ENCODE results near the gene HPSE2. TPM values are rescaled to one million over a fixed set of nuclear protein-coding genes. Genes with fewer than 3 reads are reported as not detected.

Gene HPSE2
- total and polyA plus RNA-seq, 2 experiments from 2014 or later, result 0.10 to 0.24 TPM

DNA sequence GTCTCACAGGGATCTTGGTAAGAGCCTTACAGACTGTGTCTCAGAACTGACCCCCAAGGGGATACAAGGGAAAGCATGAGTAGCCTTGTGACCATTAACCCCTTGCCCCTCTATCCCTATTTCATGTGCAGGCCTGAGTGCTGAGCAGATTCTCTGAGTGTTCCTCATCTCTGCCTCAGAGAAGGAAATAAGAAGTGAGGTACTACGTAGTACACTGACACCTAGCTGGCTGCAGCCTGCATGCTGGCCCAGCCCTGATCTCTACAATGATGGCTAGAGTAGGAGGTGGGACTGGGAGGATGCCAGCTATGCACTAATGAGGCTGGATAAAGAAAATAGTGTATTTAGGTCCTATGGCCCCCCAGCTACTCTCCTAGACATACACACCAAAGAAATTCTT is 614.0 kb downstream of the HPSE2 start:
- TF ChIP-seq EZH2phosphoT487 (IDR thresholded peaks at IDR 0.05; ENCODE audit: unreplicated experiment), result no peak
- TF ChIP-seq, protein P1, sequence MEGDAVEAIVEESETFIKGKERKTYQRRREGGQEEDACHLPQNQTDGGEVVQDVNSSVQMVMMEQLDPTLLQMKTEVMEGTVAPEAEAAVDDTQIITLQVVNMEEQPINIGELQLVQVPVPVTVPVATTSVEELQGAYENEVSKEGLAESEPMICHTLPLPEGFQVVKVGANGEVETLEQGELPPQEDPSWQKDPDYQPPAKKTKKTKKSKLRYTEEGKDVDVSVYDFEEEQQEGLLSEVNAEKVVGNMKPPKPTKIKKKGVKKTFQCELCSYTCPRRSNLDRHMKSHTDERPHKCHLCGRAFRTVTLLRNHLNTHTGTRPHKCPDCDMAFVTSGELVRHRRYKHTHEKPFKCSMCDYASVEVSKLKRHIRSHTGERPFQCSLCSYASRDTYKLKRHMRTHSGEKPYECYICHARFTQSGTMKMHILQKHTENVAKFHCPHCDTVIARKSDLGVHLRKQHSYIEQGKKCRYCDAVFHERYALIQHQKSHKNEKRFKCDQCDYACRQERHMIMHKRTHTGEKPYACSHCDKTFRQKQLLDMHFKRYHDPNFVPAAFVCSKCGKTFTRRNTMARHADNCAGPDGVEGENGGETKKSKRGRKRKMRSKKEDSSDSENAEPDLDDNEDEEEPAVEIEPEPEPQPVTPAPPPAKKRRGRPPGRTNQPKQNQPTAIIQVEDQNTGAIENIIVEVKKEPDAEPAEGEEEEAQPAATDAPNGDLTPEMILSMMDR (conservative IDR thresholded peaks at IDR 0.05; ENCODE audit: low read depth in 2 of 2), result peak in 1 of 2 experiments; percentile 39; a peak in 2 of 4 replicates
- DNase-seq (ENCODE audit: low spot score), result peak; percentile 23
- peak overlapping the region; percentile 65 for H3K27ac ChIP-seq (ENCODE audit: low read depth)
- Mint-ChIP-seq H3K9me3 (no peaks in the 10 kb centered on the region), H3K36me3 (ENCODE audit: low read depth) (no peaks in the 10 kb centered on the region), H3K27me3 (ENCODE audit: insufficient read depth, low read depth, poor library complexity) (peaks cover 2% of the 10 kb centered on the region), H3K27ac (peak overlapping the region; percentile 25), H3K4me3 (no peak overlapping the region), H3K4me1 (peaks cover 41% of the 10 kb centered on the region)
- peak overlapping the region; percentile 40; the same call in 1 of the 2 replicates for H3K4me2 ChIP-seq
- no peaks in the 10 kb centered on the region for H3K27me3 ChIP-seq (ENCODE audit: insufficient read depth)
- no peaks in the 10 kb centered on the region for H4K20me1 ChIP-seq (replicated peaks; ENCODE audit: insufficient read depth)
- peaks cover 29% of the 10 kb centered on the region for H3K4me1 ChIP-seq (ENCODE audit: insufficient read depth)
- H3K36me3 ChIP-seq (ENCODE audit: insufficient read depth), result no peaks in the 10 kb centered on the region
- ATAC-seq, result peak; percentile 88
- H3K4me3 ChIP-seq, result no peak overlapping the region
- H2AFZ ChIP-seq, result peak overlapping the region; percentile 87
- H3K79me2 ChIP-seq (replicated peaks; ENCODE audit: insufficient read depth), result no peaks in the 10 kb centered on the region
- no peaks in the 10 kb centered on the region for H3F3A ChIP-seq (replicated peaks; ENCODE audit: low read depth)
- H3K9me2 ChIP-seq (ENCODE audit: insufficient read depth), result no peaks in the 10 kb centered on the region

DNA sequence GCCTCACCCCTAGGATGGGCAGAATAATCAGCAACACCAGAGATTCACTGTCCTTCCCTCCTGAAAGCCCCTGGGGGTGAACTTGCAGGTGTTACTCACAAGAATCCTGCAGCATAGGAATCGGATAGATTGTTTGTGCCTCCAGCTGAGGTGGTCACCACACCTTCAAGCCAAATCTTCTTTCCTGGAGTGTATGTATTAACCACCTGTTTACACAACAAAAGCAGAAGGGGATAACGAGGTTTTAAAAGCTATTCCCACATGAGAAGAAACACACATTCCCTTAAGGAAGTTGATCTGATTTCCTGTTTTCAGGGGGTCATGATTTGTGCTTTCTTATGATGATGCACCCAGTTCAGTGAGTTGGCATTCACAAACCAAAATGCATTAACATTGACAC is 615.1 kb downstream of the HPSE2 start:
- peak; percentile 61 for ATAC-seq
- Histone ChIP-seq H3K9me2 (ENCODE audit: insufficient read depth) (no peaks in the 10 kb centered on the region), H3K27me3 (ENCODE audit: insufficient read depth) (no peaks in the 10 kb centered on the region)

DNA sequence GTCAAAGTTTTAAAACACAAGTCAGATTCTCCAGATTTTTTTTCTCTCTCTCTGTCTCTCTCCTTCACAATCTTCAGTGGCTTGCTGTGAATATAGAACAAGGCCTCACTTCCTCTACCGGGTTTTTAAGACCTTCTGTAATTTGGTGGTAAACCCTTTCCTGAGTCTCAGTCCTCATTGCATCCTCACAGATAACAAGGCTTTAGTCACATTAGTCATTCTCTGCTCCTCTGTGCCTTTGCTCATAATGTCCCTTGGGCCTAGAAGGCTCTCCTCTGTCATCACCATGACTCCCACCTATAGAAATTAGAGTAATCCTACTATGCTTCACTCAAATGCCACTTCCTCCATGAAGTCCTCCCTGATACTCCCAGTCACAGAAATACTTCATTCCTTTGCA is 616.2 kb downstream of the HPSE2 start:
- H3K9me2 ChIP-seq (ENCODE audit: insufficient read depth), result no peaks in the 10 kb centered on the region
- no peak for ATAC-seq
- H3K4me1 ChIP-seq (ENCODE audit: insufficient read depth), result peaks cover 29% of the 10 kb centered on the region
- no peaks in the 10 kb centered on the region for H3K36me3 ChIP-seq (ENCODE audit: insufficient read depth)
- Mint-ChIP-seq H3K27me3 (ENCODE audit: insufficient read depth, low read depth, poor library complexity) (peaks cover 2% of the 10 kb centered on the region), H3K4me3 (no peak overlapping the region), H3K27ac (no peak overlapping the region), H3K36me3 (ENCODE audit: low read depth) (no peaks in the 10 kb centered on the region), H3K4me1 (peaks cover 38% of the 10 kb centered on the region), H3K9me3 (no peaks in the 10 kb centered on the region)
- H3K4me2 ChIP-seq, result peak overlapping the region; percentile 23
- no peaks in the 10 kb centered on the region for H3K27me3 ChIP-seq (ENCODE audit: insufficient read depth)
- H4K20me1 ChIP-seq (replicated peaks; ENCODE audit: insufficient read depth), result no peaks in the 10 kb centered on the region
- TF ChIP-seq CREB1 (CRISPR knock-in tag; IDR thresholded peaks at IDR 0.05; ENCODE audit: low read depth) (no peak), EZH2phosphoT487 (IDR thresholded peaks at IDR 0.05; ENCODE audit: unreplicated experiment) (no peak)
- TF ChIP-seq, protein P2, sequence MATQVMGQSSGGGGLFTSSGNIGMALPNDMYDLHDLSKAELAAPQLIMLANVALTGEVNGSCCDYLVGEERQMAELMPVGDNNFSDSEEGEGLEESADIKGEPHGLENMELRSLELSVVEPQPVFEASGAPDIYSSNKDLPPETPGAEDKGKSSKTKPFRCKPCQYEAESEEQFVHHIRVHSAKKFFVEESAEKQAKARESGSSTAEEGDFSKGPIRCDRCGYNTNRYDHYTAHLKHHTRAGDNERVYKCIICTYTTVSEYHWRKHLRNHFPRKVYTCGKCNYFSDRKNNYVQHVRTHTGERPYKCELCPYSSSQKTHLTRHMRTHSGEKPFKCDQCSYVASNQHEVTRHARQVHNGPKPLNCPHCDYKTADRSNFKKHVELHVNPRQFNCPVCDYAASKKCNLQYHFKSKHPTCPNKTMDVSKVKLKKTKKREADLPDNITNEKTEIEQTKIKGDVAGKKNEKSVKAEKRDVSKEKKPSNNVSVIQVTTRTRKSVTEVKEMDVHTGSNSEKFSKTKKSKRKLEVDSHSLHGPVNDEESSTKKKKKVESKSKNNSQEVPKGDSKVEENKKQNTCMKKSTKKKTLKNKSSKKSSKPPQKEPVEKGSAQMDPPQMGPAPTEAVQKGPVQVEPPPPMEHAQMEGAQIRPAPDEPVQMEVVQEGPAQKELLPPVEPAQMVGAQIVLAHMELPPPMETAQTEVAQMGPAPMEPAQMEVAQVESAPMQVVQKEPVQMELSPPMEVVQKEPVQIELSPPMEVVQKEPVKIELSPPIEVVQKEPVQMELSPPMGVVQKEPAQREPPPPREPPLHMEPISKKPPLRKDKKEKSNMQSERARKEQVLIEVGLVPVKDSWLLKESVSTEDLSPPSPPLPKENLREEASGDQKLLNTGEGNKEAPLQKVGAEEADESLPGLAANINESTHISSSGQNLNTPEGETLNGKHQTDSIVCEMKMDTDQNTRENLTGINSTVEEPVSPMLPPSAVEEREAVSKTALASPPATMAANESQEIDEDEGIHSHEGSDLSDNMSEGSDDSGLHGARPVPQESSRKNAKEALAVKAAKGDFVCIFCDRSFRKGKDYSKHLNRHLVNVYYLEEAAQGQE (IDR thresholded peaks at IDR 0.05; ENCODE audit: unreplicated experiment), result no peak
- no peak for DNase-seq (ENCODE audit: low spot score)
- H3K27ac ChIP-seq (ENCODE audit: low read depth), result peak overlapping the region; percentile 21; the same call in 1 of the 2 replicates
- no peaks in the 10 kb centered on the region for H3K79me2 ChIP-seq (replicated peaks; ENCODE audit: insufficient read depth)
- no peaks in the 10 kb centered on the region for H3F3A ChIP-seq (replicated peaks; ENCODE audit: low read depth)
- H3K4me3 ChIP-seq, result no peak overlapping the region
- peak overlapping the region; percentile 28; the same call in 1 of the 2 replicates for H2AFZ ChIP-seq

More for the DNA sequence above, 615.1 kb downstream of the HPSE2 start:
- Histone ChIP-seq H3K79me2 (replicated peaks; ENCODE audit: insufficient read depth) (no peaks in the 10 kb centered on the region), H3K4me3 (no peak overlapping the region), H3K27ac (ENCODE audit: low read depth) (no peak overlapping the region), H2AFZ (no peak overlapping the region), H4K20me1 (replicated peaks; ENCODE audit: insufficient read depth) (no peaks in the 10 kb centered on the region), H3K4me2 (peak overlapping the region; percentile 23; the same call in 1 of the 2 replicates), H3F3A (replicated peaks; ENCODE audit: low read depth) (no peaks in the 10 kb centered on the region), H3K36me3 (ENCODE audit: insufficient read depth) (no peaks in the 10 kb centered on the region), H3K4me1 (ENCODE audit: insufficient read depth) (peaks cover 29% of the 10 kb centered on the region)
- Mint-ChIP-seq H3K4me1 (peaks cover 41% of the 10 kb centered on the region), H3K27ac (peak overlapping the region; percentile 53; the same call in 1 of the 2 replicates), H3K4me3 (no peak overlapping the region), H3K9me3 (no peaks in the 10 kb centered on the region), H3K36me3 (ENCODE audit: low read depth) (no peaks in the 10 kb centered on the region), H3K27me3 (ENCODE audit: insufficient read depth, low read depth, poor library complexity) (peaks cover 2% of the 10 kb centered on the region)
- DNase-seq (ENCODE audit: low spot score), result peak; percentile 37
- TF ChIP-seq NANOG (IDR thresholded peaks at IDR 0.05; ENCODE audit: borderline replicate concordance) (0 out of 2 replicates have a peak, but pooled peaks have one; percentile 54), EZH2phosphoT487 (IDR thresholded peaks at IDR 0.05; ENCODE audit: unreplicated experiment) (no peak)

Data from GM23338 (cell line).